Fibroblast of skin of right biceps (primary cell): ENCODE results near the gene COMTD1.
"Not testable (repeated sequence)": the region's sequence is repeated elsewhere in the genome, so short reads cannot be mapped to it uniquely, and the experiment has no call there.

Experiments
- DNase-seq: peaks from one replicate; pipeline ENCODE4 v3.0.0-alpha.2; 2013

Gene COMTD1

GRCh38 chr10:75244487-75245353 is 9.0 kb upstream of the COMTD1 start:
- no peak for DNase-seq

DNA sequence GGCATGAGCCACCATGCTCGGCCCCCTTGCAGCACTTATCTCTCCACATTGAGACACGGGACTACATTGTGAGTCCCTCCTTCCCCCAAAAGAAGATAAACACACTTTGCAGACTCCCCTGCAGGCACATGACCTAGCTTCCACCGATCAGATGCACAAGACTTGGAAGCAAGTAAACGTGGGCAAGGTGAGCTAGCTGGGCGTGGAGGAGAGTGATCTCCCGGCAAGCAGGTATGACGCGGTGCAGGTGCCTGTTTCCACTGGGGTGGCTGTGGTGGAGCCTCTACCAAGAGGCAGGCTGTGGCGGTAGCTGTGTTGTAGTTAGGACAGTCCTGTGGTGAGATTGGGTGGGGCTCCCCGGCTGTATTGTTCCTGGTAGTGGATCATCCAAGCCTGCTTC is 7.7 kb upstream of the COMTD1 start:
- DNase-seq: no peak

- no peak for DNase-seq
These were observed 4.7 kb upstream of the COMTD1 start for GRCh38 chr10:75240329-75241076.

DNA sequence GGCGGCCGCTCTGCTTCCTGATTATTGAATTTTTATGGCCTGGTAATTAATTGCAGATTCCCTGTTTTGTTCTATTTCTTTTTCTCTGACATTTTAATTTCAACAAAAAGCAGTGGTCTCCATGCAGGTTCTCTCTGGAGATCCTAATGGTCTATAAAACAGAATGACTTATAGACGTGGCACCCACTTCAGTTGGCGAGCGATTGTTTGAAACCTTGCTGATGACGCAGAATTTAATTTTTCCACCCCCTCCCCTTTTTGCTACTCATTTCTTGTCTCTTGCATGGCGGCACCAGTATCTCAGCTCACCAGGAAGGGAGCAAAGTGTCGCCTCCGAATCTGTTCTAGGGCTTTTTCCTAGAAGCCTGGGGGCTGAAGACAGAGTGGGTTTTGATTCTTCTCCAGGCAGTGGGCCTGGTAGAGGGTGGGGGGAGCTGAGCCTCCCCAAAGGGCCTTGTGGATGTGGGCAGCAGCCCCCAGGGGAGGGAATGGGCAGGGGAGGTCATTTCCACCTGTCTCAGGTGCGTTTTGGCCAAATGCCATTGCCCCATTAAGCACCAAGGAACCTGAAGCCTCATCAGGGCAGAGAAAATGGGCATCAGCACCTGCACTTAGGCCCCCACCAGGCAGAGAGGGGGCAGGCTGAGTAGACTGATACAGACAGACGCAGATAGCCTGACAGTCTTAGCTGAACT is 3.5 kb upstream of the COMTD1 start:
- no peak for DNase-seq

DNA sequence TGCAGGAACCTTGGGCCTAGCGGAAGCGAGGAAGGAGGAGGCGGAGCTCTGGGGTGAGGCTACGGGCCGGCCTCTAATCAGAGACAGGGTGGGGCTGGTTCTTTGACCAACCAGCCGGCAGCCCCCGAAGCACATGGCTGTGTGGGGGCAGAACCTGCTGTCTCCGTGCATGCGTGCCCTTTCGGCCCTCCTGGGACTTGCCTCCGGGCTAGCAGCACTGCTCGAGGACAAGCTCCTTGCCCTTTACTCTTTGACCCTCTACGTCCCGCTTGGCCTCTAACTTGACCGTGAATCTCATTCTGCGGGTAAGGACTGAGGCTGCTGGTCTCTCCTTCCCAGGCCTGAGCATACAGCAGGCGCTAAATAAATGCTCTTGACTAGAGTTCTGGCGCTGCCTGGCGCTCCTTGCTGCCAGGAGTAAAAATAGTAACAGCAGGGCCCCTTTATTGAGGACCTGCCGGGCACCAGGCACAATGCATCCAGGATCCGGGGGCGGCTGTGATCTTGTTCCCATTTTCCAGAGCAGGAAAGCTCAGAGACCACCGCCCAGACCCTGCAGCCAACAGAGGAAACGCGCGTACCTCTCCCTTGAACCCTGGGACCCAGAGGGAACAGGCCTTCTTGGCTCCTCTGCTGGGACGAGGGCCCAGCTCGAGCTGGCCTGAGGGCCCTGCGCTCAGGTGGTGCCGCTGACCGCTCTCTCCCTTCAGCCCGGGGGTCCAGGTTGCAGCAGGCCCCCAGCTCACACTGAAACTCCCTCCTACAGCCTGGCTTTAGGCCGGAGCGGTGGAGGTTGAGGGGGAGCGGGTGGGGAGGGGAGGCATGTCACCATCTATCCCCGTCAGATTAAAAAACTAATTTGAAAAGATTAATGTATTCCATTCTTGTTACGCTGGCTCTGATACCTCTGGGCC is 2.7 kb upstream of the COMTD1 start:
- no peak for DNase-seq

- DNase-seq: no peak
These were observed 545 bp upstream of the COMTD1 start for GRCh38 chr10:75236178-75236825.

DNA sequence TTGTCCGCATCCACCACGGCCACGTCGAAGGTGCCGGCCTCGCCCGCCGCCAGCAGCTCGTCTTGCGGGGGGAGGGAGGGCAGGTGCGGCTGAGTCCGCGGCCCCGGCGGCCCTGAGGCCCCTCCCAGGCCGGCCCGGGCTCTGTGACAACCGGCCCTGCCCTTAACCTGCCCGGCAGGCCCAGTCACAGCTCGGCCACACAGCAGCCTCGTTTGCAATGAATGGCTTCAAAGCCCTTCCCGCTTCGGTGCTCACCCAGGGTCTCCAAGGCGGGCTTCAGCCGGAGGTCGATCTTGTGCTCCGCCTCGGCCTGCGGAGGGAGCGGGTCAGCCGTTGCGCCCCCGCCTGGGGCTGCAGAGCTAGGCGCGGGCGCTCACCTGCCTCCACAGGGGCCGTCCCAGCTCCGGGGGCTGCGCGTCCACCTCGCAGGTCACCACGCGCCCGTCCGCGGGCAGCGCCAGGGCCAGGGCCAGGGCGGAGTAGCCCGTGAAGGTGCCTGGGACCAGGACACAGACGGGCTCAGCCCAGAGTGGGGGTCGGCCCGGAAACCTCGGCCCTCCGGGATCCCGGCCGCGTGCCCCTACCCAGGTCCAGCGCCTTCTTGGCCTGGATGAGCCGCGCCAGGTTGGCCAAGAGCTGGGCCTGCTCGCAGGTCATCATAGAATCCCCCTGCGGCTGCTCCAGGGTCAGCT is 928 bp downstream of the COMTD1 start:
- no peak for DNase-seq

DNA sequence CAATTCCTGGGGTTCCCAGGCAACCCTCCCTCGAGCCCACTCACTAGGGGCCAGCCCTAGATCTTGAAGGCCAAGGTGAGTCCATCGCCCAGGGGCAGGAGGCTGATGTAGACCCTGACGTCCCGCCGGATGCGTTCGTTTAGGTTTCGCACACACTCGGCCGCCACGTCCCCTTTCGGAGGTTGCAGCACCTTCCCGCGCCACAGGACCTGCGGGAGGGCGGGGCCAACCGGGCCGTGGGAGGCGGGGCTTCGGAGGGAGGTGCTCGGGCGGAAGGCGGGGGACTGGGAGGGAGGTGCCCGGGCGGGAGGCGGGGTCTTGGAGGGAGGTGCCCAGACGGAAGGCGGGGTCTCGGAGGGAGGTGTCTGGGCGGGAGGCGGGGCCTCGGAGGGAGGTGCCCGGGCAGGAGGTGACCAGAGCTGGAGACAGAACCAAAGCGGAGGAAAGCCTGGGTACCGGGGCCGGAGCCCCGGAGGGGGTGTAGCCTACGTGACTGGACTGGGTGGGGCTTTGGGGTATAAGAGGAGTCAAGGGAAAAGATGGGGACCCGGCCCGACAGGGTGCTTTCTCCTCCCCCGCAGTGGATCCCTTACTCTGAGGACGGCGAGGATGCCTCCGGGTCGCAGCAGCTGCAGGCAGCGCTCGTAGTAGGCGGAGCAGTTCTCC is 1.6 kb downstream of the COMTD1 start:
- DNase-seq: peak; percentile 87

DNA sequence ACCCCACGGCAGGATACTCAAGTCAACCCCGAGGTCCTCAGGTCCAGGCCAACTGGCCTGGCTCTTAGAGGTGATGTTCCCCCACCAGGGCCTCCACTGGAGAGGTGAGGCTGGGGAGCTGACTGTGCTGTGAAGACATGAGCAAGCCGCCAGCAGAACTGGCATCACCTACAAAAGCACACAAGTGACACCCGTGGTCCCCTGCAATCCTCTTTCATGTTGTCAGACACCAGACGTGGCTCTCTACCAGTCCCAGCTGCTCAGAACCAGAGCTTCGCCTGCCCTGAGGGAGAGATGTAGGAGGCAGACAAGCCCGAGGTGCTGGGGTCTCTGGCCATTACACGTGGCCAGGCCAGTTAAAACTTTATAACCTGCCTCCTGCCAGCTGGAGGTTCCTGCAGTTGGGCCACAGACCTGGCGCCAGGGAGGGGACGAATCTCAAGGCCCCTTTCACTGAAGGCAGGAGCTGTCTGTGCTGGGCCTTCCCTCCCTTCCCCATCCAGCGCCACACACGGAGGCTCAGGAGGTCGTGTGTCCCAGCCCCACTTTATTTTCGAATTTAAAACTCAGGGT is 2.2 kb downstream of the COMTD1 start:
- DNase-seq: no peak

DNA sequence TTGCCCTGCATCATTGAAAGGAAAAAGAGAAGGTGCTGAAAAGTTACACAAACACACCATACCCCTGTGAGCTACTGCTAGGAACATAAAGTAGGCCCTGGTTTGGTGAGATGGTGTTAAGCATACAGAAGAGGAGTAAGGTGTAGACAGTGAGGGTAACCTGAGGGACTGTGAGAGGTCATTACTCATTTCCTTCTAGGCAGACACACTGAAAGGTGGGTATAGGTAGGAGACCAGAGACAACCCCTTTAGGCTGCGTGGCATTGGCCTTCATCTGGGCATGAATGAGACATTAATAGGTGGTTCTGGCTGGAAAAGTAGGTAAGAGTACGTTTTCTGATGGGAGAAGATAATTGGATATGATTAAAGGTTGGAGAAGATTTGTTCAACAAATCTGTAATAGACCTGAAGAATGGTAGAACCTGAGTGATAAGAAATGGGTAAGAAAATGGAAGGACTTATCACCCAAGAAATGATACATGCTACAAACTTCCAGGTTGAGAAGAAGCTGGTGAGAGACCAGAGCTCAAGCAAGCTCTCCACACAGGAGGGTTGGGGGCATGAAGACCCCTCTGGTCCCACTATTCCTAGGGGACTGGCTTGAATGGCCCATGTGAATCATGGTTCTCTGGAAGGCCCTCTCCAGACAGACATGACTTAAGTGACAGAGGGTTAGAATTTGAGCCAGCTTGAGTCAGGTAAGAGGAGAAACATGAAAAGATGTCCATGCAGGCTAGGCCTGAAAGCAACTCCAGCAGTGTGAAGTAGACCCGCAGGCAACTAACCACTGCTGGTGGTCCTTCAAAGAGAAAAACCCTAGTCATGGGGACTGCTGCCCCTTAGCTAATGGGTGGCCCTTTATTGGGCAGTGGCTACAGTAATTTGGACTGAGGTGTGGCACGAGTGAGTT is 3.8 kb downstream of the COMTD1 start:
- no peak for DNase-seq

DNA sequence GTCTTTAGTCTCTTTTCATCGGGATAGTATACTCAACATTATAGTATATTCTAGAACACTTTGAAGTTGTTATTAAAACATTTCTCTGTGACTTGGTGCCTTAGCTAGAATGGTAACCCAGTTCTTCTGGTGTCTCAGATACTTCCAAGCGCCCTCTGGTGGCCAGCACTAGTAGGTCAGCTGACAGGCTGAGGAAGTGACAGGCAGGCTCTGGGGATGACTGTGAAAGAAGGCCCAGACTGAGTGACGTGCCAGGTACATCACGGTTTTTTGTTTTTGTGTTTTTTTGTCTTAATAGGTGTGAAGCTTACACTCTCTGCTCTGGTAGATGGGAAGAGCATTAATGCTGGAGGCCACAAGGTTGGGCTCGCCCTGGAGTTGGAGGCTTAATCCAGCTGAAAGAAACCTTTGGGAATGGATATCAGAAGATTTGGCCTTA is 5.1 kb downstream of the COMTD1 start:
- peak; percentile 83 for DNase-seq

DNA sequence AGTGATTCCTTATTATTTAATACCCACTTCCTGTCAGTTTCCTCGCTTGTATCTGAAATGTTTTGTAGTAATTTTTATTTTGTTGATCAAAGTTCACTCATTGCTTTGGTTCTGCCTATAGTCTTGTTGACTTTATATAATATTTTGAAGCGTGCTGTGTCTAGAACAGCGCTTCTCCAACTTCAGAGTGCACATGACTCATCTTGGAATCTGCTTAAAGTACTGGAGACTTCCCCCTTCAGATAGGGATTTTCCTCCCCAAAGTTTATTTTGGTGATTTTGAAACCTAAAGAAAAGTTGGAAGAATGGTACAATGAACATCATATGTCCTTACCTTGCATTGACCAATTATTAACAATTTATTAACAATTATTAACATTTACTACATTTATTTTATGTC is 5.8 kb downstream of the COMTD1 start:
- DNase-seq: peak; percentile 53

DNA sequence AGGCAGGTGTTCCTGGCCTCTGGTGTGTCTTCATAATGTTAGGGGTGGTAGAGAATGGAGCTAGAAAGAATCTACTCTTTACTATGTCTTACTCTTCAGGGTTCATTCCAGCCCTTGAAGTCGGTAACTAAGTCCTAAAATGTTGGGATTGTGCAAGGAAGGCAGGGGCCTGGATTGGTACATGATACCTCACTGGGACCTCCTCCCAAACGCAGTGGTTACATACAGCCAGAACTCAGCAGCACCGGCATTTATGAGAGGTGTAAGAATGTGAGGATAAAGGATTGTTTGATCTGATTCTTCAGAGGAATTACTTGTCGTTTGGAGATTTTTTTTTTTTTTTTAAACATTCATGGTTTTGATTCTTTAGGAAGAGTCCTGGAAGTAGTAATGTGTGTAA is 6.9 kb downstream of the COMTD1 start:
- no peak for DNase-seq

DNA sequence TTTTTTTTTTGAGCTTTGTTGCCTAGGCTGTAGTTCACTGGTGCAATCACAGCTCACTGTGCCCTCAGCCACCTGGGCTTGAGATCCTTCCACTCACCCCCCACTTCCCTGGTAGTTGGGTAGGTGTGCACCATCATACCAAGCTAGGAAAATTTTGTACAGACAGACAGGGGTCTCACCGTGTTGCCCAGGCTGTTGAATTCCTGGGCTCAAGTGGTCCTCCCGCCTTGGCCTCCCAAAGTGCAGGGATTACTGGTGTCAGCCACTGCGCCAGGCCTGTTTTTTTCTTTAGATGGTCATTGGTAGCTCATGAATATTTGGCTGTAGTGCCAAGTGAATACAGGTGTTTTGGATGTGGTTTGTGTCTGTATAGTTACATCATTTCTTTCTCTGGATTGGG is 7.5 kb downstream of the COMTD1 start:
- DNase-seq: no peak

GRCh38 chr10:75226656-75227055 is 9.1 kb downstream of the COMTD1 start:
- DNase-seq: no peak

GRCh38 chr10:75226095-75226494 is 9.7 kb downstream of the COMTD1 start:
- no peak for DNase-seq

GRCh38 chr10:75223507-75223906 is 12.2 kb downstream of the COMTD1 start:
- no peak for DNase-seq

- not testable (repeated sequence) for DNase-seq
These were observed 14.3 kb downstream of the COMTD1 start for GRCh38 chr10:75221492-75221891.

DNA sequence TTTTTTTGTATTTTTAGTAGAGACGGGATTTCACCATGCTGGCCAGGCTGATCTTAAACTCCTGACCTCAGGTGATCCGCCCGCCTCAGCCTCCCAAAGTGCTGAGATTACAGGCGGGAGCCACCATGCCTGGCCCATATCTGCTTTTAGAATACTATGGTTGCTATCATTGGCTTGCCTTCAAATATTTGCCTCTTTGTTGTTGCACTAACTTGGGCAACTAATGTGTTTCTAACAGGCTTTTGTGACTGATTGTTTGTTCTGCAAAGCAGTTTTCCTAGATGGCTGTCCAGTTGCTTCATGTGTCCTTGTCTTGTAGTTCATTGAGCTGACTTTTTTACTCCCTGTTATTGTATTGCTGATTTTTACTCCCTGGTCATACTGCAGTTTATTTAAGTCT is 15.5 kb downstream of the COMTD1 start:
- no peak for DNase-seq
